Hematopoietic multipotent progenitor cell treated with erythropoietin and hydrocortisone succinate and interleukin-3 and kit ligand, for 6 days (in vitro differentiated cells): ENCODE results near the gene R3HDM4.
"Not testable (repeated sequence)": the region's sequence is repeated elsewhere in the genome, so short reads cannot be mapped to it uniquely, and the experiment has no call there.

Experiments used
- DNase-seq: peaks from one replicate; pipeline ENCODE4 v3.0.0-alpha.2; 2015

Gene R3HDM4

GRCh38 chr19:913080-913748 is at the start of gene R3HDM4:
Gene R3HDM4 (minus strand): TSS chr19:913219. CDS start chr19:913157, 62 bp downstream.
- peak; percentile 78 for DNase-seq

DNA sequence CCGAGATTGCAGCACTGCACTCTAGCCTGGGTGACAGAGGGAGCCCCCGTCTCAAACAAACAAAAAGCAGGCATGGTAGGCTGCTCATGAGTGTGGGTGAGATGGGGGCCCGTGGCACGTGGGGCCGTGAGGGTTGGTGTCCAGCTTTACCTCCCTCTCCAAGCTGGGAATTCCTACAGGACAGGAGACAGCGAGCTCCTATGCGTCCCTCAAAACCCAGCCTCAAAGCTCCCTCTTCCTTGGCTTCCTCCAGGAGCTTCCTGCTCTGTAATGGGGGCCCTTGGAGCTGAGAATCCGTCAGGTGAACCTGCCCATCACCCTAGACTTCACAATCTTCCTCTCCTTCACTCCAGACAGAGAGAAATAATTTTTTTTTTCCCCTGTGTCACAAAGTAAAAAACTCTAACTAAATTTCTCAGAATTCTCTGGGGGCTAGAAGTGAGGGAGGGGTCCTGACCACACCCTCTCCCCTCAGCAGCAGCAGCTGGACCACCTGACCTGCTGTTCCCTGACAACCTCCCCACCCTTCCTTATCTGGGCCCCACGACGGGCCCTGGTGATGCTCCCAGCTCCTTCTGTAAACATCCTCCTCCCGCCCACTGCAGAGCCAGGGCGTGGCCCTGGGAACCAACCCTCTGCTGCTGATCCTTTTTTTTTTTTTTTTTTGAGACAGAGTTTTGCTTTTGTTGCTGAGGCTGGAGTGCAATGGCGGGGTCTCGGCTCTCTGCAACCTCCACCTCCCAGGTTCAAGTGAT is 49.0 kb upstream of the R3HDM4 start:
- DNase-seq, result peak; percentile 93

GRCh38 chr19:960601-960938 is 47.6 kb upstream of the R3HDM4 start:
- DNase-seq, result no peak

DNA sequence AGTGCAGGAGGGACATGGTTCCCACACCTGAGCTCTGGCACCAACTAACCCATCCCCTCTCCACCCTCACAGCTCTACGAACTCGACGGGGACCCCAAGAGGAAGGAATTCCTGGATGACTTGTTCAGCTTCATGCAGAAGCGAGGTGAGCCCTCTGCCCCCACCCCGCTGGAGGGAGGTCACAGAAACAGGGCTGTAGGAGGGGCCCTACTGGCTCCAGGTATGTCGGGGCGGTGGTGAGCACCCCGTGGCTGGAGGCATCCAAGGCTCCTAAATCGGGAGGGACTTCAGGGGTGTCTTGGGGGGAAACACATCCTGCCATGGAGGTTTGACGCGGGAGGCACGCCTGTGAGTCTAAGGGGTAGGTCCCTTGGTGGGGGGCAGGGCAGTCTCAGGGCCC is 47.0 kb upstream of the R3HDM4 start:
- no peak for DNase-seq

DNA sequence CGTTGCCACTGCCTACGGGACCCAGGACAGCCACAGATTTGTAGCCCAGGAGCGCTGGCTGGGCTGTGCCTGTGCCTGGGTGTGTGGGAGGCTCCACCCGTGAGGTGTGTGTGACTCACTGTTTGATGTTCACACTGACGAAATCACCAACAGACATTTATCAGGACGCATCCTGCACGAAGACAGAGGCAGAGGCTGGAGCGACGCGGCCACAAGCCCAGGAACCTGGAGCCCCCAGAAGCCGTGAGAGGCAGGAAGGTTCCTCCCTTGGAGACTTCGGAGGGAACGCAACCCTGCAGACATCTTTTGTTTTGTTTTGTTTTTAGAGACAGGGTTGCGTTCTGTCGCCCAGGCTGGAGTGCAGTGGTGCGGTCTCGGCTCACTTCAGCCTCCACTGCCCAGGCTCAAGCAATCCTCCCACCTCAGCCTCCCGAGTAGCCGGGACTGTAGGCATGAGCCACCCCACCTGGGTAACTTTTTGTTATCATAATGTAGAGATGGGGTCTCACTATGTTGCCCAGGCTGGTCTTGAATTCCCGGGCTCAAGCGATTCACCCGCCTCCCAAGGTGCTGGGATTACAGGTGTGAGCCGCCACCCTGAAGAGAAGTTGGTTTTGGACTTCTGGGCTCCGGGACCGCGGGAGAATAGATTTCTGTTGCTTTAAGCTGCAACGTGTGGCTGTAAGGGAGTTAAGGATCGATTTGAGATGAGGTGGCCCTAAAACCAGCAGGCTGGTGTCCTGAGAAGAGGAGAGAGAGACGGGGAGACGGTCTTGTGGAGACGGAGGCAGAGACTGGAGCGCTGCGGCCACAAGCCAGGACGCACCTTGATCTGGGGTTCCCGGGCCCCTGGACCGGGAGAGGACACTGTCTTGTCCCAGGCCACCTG is 46.2 kb upstream of the R3HDM4 start:
- no peak for DNase-seq

DNA sequence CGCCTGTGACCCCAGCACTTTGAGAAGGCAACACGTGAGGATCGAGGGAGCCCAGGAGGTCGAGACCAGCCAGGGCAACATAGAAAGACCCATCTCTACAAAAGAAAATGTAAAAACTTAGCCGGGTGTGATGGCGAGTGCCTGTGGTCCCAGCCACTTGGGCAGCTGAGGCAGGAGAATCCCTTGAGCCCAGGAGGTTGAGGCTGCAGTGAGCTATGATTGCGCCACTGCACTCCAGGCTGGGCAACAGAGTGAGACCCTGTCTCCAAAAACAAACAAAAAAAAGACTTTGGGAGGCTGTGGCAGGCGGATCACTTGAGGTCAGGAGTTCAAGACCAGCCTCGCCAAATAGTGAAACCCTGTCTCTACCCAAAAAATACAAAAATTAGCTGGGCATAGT is 44.6 kb upstream of the R3HDM4 start:
- not testable (repeated sequence) for DNase-seq

DNA sequence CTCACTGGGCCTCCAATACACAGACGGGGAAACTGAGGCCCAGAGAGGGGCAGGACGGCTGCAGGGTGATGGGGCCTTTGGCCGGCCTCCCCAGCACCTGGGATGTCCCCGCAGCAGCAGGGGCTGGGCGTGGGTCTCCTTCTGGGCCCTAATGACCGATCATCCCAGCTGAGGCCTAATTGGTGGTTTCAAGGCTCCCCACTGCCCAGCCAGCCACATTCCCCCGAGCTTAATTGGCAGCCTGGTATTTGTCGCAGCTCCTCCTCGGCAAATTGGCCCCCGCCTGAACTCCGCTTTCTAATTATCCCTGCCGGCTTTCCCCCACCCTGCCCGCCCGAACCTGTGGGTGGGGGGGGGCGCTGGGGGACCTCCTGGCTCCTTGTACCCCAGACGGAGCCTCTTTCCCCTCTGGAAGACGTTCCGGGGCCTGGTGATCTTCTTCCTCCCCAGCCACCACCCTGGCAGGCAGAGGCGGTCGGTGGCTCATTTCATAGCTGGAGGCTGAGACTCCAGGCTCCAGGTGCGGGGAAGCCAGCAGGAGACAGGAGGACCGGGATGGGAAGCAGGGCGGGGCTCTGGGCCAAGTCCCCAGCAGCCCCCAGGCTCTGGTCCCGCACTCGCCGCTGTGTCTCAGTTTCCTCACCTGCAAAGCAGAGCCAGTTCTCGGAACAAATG is 43.9 kb upstream of the R3HDM4 start:
- no peak for DNase-seq

DNA sequence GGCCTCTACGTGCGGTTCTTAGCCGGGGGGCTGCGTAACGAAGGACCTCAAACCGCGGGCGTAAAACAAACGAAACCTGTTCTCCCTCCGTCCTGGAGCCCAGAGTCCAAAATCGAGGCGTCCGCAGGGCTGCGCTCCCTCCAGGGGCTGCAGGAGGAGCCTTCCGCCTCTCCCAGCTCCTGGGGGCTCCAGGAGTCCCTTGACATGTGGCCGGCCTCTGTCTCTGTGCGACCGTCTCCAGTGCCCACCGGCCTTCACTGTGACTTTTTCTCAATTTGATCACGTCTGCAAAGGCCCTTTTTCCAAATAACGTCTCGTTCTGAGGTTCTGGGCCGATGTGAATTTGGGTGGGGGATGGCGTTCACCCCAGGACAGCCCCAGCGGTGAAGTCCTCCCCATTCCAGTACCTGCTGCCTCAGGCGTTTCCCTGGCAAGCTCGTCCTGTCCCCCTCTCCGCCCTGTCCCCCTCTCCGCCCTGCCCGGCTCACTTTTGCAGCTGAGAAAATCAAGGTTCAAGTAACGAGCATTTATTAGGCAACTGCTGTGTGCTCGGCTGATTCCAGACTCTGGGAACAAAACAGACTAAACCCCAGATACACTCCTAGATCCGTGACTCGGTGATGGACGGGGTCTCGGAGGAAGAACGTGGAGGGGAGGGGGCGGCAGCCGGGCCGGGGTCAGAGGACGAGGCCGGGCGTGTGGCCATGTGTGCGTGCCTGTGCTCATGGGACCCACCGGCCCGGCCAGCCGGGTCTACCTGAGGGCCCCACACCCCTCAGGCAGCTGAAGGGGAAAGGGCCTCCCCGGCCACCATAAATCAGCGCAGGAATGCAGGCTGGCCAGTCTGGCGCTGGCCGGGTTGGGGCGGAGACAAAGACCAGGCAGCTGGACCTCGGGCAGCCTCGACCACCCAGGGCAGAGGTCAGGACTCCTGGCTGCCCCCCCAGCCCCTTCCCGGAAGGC is 43.1 kb upstream of the R3HDM4 start:
- DNase-seq, result no peak

DNA sequence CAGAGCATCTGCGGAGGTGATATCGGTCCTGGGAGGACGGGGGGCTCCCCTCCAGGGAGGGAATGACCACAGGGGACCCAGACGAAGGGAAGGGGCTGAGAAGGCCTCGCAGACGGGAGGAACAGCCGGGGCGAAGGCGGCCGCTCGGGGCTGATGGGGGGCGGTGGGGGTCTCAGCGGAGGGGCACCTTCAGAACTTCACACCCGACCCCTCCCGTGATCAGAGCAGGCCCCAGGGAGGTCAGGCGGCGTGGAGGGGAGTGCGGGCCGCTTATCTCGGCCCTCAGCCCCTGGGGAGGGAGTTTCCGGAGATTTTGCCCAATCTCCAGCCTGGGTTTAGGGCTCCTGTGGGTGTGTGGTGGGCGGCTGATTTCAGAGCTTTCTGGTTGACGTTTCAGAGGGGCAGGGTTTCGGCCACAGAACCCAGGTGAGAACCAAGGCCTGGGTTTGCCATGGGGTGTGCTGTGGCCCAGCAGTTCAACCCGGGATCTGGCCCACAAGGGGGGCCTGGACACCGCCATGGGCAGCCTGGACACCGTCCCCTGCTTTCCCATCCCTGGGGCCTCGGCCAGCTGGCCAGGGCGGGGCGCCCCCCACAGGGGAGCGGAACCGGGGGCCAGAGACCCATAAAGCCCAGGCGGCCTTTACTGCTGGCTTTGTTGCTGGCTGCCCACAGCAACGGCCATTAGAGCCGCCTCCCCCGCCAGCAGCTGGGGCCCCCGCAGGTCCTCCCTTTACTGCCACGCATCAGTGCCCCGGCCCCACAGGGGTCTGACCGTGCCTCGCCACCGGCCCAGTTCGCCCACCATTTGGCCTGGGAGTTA is 41.9 kb upstream of the R3HDM4 start:
- peak; percentile 39 for DNase-seq

DNA sequence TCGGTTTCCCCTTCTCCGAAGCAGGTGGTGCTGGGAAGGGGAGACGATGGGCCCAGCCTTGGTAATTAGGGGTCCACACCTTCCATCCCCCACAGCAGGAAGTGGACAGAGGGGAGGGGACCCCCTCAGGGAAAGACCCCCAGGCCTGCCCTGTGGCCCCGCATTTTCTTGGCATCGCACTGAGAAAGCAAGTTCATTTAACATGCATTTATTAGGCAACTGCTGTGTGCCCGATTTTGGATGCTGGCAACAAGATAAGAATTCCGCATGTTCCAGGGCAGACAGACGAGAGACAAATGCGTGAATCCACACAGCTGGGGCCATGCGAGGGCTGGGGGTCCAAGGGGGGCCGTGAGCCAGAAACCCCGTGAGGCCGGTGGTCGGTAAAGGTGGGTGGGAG is 41.3 kb upstream of the R3HDM4 start:
- no peak for DNase-seq

DNA sequence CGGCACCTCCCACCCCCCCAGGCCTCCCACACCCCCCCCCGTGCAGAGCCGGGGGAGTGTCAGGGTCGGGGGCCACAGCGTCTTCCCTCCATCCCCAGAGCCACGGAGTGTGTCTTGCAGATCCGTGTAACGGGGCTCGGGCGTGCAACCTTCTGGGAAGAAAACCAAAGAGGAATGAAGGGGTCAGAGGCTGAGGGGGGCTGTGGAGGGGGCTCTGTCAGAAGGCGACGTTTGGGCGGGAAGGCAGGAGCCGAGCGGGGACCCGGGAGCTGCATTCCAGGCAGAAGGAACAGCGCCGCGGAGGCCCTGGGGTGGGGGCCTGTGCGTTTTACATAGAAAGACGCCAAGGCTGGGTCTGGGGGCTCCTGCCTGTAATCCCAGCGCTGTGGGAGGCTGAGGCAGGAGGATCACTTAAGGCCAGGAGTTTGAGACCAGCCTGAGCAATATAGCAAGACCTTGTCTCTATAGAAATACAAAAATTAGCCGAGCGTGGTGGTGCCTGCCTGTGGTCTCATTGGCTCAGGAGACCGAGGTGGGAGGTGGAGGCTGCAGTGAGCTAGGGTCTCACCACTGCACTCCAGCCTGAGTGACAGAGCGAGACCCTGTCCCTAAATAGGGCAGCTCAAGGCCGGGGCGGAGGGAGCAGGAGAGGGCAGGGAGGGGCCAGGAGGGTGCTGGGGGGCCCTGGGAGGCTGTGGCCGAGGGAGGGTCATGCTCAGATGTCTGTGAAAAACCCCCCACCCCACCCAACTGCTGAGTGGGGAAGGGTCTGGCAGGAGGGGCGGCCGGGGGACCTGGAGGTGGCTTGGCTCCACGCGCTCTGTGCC is 40.6 kb upstream of the R3HDM4 start:
- DNase-seq, result no peak

- DNase-seq, result peak; percentile 41
These were observed 39.8 kb upstream of the R3HDM4 start for GRCh38 chr19:952680-953444.

DNA sequence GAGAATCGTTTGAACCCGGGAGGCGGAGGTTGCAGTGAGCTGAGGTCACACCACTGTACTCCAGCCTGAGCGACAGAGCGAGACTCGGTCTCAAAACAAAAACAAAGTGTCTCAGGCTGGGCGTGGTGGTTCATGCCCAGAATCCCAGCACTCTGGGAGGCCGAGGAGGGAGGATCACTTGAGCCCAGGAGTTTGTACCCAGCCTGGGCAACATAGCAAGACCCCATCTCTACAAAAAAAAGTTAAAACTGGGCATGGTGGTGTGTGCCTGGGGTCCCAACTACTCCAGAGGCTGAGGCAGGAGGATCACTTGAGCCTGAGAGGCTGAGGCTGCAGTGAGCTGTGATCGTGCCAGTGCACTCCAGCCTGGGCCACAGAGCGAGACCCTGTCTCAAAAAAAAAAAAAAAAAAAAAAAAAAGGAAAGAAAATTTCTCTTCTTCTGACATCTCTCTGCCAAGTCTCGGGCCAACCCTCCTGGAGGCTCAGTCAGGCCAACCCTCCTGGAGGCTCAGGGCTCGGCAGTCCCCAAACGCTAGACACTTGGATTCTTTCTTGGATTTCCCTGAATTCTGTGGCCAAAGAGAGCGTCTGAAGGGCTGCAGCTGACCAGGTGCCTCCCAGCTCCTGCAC is 39.1 kb upstream of the R3HDM4 start:
- no peak for DNase-seq

DNA sequence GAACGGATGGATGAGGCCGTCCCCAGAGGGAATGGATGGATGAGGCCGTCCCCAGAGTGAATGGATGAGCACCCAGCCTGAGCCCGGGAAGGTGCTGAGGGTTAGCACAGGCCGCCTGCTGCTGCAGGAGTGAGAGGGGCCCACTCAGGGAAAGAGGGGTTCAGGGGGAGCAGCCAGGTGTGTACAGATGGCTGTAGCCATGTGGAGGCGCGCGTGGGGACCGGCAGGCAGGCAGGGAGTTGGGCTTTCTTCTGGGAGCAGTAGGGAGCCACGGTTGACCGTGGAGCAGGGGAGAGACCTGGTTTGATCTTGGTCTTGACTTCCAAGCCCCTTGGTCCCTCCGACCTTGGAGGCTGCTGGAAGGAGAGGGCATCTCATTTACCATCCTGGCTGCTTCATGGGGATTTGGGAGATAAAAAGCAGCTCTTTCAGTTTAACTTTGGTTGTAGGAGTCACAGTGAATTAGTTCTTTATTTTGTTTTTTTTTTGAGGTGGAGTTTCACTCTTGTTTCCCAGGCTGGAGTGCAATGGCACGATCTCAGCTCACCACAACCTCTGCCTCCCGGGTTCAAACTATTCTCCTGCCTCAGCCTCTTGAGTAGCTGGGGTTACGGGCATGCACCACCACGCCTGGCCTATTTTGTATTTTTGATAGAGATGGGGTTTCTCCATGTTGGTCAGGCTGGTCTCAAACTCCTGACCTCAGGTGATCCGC is 37.5 kb upstream of the R3HDM4 start:
- DNase-seq, result no peak

DNA sequence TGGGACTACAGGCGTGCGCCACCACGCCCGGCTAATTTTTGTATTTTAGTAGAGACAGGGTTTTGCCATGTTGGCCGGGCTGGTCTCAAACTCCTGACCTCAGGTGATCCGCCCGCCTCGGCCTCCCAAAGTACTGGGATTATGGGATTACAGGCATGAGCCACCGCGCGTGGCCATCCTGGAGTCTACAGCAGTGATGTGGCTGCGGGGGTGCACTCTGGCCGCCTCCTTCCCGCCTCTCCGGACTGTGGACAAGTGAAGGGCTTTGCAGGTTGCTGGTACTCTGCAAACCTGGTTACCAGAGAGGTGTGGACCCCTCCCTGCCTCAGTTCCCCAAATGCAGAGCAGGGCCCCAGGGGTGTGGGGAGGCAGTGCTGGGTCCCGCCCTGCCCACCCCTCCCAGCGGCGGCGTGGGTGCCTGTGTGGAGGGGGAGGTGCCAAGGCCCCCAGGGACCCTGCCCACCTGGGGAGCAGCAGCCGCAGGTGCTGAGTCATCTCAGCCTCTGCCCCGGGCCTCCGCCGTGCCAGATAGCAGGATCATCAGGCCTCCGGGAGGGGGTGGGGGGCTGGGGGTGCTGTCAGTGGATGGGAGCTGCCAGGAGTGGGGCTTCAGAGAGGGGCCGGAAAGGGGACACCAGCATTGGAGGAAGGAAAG is 36.0 kb upstream of the R3HDM4 start:
- DNase-seq, result no peak

DNA sequence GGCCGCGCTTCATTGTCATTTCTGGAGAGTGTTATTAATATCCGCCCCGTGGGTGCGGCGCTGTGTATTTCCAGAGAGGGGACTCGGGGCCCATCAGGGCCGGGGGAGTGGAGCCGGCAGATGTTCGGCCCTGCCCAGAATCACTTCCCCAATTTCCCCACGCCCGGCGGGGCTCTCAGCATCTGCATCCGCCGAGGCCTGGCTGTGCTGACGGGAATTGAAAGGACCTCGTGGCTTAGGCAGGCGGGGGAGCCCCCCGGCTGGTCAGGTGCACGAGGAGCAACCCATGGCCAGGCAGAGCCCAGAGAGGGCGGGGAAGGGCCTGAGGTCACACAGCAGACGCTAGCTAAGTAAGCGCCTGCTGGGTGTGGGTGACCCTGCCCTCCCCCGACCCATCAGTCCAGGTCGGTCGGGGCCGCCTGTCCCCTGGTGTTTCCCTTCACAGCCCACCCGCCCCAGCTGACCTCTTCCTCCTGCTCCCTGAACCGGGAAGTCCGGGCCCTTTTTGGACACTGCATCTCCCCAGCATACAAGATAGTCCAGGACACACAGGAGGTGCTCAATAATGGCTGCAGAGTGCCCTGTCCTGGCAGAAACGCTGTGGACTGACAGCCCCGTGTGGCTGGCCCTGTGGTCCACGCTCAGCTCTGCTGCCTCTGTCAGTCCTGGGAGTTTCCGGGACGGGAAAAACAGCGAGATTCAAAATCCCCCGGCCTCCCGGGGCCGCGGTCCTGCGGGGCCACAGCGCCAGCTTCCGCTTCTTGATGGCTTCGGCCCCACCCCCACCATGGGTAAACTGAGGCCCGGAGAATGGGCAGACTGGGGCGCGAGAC is 34.9 kb upstream of the R3HDM4 start:
- DNase-seq, result peak; percentile 57
